ENCODE results near the gene SYCP2L.
A peak's percentile ranks its signal among the peaks of the same experiment; 100 is the strongest.

SYCP2L gene

GRCh38 chr6:11021003-11021402 lies 134.2 kb downstream of the SYCP2L start:
- H3K4me3 ChIP-seq (replicated peaks; ENCODE audit: low read depth, low read length) = no peak overlapping the region
- no peak for TF ChIP-seq CTCF (IDR thresholded peaks at IDR 0.05; ENCODE audit: low read length, missing control alignments)
- DNase-seq (ENCODE audit: low read depth) = no peak

DNA sequence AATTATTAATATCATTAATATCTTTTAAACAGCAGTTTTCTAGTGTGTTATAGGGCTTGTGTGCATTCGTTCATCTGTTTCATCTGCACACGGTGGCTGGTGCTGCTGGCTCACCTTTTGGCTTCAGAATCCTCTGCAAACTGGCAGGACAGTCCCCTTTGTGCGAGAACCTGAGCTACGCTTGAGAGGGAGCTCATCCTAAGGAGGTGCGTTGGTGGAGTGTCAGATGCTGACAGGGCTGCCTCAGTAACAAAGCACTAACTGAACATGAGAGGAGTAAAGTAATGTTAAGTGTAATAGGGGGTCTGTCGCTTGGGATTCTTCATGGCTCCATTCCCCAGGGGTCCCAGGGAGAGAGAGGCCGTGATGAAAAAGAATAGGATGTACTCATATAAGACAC lies 134.9 kb downstream of the SYCP2L start:
- H3K4me3 ChIP-seq (replicated peaks; ENCODE audit: low read depth, low read length) = no peak overlapping the region
- no peak for DNase-seq (ENCODE audit: low read depth)
- no peak for TF ChIP-seq CTCF (IDR thresholded peaks at IDR 0.05; ENCODE audit: low read length, missing control alignments)

DNA sequence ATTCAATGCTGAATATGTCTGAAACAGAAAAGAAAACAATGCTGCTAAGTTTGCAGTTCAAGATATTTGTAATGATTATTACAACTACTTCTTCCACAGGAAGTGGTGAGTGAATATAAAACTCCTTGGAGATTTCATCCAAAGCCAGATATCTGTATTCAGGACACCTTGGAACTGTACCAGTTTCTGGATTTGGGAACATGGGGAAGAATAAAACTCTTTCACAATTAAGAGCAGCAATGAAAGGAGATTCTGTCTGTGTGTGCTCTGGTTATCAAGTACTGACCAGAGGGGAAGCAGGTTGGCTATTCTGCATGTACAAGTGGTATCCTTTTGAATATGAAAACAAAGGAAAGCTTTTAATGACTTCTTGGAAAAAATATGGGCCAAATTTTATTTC lies 136.2 kb downstream of the SYCP2L start:
- no peak for TF ChIP-seq CTCF (IDR thresholded peaks at IDR 0.05; ENCODE audit: low read length, missing control alignments)
- H3K4me3 ChIP-seq (replicated peaks; ENCODE audit: low read depth, low read length) = no peak overlapping the region
- DNase-seq (ENCODE audit: low read depth) = peak; percentile 65

All from fibroblast of pulmonary artery (primary cell).